ENCODE results near the gene PCGF3.
"Not testable (repeated sequence)": the region's sequence is repeated elsewhere in the genome, so short reads cannot be mapped to it uniquely, and the experiment has no call there.

GRCh38 chr4:806979-807378 lies 101.3 kb downstream of the PCGF3 start:
- TF ChIP-seq CTCF, POLR2A (IDR thresholded peaks at IDR 0.05): not testable (repeated sequence)

Measured in tibial nerve (tissue), 3 donors.